Esophagus squamous epithelium (tissue), 5 donors: ENCODE results near the gene TCF21. TPM values are rescaled to one million over a fixed set of nuclear protein-coding genes. Genes with fewer than 3 reads are reported as not detected.
A peak's percentile ranks its signal among the peaks of the same experiment; 100 is the strongest.

Experiments
- DNase-seq: peaks from one replicate; lab custom pipeline; 2025; lab: John Stamatoyannopoulos, UW
- H3K27ac ChIP-seq, 4 donors: fragments of 200-600 bp; sonication (generic); one replicate each; pipeline ENCODE4 v1.5.1; 2016 to 2019; ENCODE audit warnings: mild to moderate bottlenecking in 1 of 4
- H3K27me3 ChIP-seq, 4 donors: fragments of 200-600 bp; sonication (generic); 1 replicate in 3 of 4; 2 replicates in 1 of 4; pipeline versions ENCODE4 v1.5.1 to v1.6.0; 2017 to 2021; ENCODE audit warnings: antibody characterized with exemption in 1 of 4
- H3K36me3 ChIP-seq, 3 donors: fragments of 200-600 bp; sonication (generic); one replicate each; pipeline ENCODE4 v1.5.1; 2016 to 2019
- H3K4me1 ChIP-seq, 3 donors: fragments of 200-600 bp; sonication (generic); one replicate each; pipeline ENCODE4 v1.5.1; 2017 to 2019
- H3K4me3 ChIP-seq, 4 donors: fragments of 200-600 bp; sonication (generic); 1 replicate in 3 of 4; 2 replicates in 1 of 4; pipeline ENCODE4 v1.5.1; 2016 to 2019; ENCODE audit warnings: mild to moderate bottlenecking in 2 of 4, moderate library complexity in 1 of 4
- H3K9me3 ChIP-seq, 3 donors: fragments of 200-600 bp; sonication (generic); one replicate each; pipeline ENCODE4 v1.5.1; 2016 to 2019
- POLR2A ChIP-seq, 4 donors: fragments of 450-650 bp; IDR thresholded peaks; one replicate each; pipeline ENCODE4 v1.6.1; 2017; ENCODE audit warnings: antibody characterized with exemption in 4 of 4, mild to moderate bottlenecking in 4 of 4, moderate library complexity in 3 of 4
- WGBS, 2 donors: methylation state at CpG; one replicate each; pipeline ENCODE4 v1.1.5; 2018; 5-methylcytosine and 5-hydroxymethylcytosine counted together
- intact Hi-C: fragments of 100-400 bp; cut with DNase I; formaldehyde crosslinking; loops from one replicate; pipeline ENCODE4 v1.15.0; 2022
- total RNA-seq, 4 donors: library from RNA; depleted of rRNA; stranded (reverse); fragments of >200 nt; gene quantifications; one replicate each; pipeline ENCODE4 v1.1.0, GENCODE V29; 2016
- TF ChIP-seq, protein P1 (sequence below), 6 experiments: fragments of 450-650 bp in 4 of 6; fragments of 200-600 bp in 2 of 6; sonication (generic) in 2 of 6; IDR thresholded peaks; one replicate each; pipeline ENCODE4 v1.5.1; 2016 to 2019; ENCODE audit warnings: antibody characterized with exemption in 6 of 6, mild to moderate bottlenecking in 4 of 6, moderate library complexity in 4 of 6
- donor health status: DM: yes; HTN: yes; CAD: no.

TCF21 gene
- total RNA-seq, 4 donors from 2014 or later = 0.61 to 21.0 (median 4.1) TPM

DNA sequence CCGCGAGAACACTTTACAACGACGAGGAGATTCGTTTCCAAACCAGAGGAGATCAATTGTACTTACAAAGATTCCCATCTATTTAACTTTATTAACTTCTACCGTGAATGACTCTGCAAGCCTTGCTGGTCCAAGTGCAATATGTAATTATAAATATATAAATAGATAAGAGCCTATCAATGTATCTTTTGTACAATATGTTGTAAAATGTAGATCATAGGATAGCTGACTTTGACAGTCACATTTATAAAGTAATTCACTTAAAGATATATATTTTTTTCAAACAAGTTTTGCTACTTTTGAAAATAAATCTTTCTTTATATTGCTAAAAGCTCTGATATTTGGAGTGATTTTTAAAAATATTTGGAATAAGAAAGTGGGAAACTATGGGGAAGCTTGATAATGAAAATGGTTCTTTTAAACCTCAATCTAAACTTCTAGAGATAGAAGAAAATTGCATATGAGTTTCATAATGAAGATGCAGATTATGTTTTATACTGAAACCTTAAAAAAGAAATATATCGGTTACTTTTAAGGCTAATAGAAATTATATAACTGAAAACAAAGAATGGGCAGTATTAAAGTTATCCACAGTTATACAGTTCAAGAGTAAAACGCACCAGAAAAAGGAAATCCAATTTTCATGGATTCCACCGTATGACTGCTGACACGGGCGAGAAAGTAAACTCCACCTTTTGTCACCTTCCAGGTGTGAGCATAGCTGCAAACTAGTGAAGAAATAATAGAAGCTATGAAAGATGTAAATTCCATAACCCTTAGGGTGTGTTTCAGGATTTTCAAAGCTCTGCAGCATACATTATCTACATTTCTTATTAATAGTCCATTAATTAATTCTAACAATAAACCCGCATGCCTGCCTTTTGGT lies 3.3 kb downstream of the TCF21 start:
- Histone ChIP-seq H3K4me1 (peaks cover 5 to 73% (median 8%) of the 10 kb centered on the region in 3 donors), H3K4me3 (peak overlapping the region; percentile 28 to 65 (median 54)), H3K36me3 (no peaks in the 10 kb centered on the region), H3K27me3 (peaks cover 0 to 100% (median 13%) of the 10 kb centered on the region in 4 donors), H3K27ac (peak overlapping the region; percentile 60 to 94 (median 91)), H3K9me3 (no peaks in the 10 kb centered on the region)
- intact Hi-C loops = no loop called here
- DNase-seq = no peak
- WGBS, 2 donors = 13 to 16% methylated on average over 12 of the region's 12 CpGs
- TF ChIP-seq, protein P1, sequence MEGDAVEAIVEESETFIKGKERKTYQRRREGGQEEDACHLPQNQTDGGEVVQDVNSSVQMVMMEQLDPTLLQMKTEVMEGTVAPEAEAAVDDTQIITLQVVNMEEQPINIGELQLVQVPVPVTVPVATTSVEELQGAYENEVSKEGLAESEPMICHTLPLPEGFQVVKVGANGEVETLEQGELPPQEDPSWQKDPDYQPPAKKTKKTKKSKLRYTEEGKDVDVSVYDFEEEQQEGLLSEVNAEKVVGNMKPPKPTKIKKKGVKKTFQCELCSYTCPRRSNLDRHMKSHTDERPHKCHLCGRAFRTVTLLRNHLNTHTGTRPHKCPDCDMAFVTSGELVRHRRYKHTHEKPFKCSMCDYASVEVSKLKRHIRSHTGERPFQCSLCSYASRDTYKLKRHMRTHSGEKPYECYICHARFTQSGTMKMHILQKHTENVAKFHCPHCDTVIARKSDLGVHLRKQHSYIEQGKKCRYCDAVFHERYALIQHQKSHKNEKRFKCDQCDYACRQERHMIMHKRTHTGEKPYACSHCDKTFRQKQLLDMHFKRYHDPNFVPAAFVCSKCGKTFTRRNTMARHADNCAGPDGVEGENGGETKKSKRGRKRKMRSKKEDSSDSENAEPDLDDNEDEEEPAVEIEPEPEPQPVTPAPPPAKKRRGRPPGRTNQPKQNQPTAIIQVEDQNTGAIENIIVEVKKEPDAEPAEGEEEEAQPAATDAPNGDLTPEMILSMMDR (IDR thresholded peaks at IDR 0.05) = no peak
- no peak for TF ChIP-seq POLR2A (IDR thresholded peaks at IDR 0.05)

DNA sequence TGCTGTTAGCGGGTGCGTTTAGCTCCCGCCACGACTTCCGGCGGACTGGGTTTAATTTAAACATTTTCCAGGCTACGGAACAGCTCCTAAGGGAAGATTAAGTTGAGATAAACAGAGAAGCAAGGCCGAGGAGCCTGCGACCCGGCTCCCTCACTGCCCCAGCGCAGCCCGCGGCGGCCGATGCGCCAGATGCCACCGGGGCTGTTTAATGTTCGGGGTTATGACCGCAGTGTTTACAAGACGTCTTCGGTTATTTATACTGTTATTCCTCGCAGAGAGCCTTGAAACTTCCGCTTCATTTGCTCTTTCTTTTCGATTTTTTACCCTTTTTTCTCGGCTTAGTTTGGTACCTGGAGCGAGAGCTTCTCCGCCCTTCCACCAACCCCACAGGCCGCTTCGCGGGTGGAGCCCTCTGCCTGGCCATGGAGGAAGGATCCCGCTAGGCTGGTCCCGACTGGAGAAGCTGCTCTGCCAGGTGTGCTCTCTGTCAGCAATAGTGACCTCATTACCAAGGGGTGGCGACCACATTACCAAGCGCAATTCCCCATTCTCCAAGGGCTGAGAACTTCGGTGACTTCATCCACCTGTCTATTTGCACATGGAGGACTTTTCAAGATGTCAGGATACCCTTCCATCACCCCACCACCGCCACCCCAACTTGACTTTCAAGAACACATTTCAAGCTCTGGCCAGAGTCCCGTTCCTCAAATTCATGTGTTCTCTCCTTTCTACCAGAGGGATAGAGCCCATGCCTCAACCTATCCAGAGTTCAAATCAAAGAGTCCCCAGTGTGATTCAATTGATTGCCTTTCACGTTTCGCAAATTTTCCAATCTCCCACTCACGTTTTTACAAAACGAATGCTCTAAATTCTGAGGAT lies 4.1 kb downstream of the TCF21 start:
- intact Hi-C loops = no loop called here
- no peaks in the 10 kb centered on the region for H3K36me3 ChIP-seq
- peaks cover 0 to 100% (median 13%) of the 10 kb centered on the region in 4 donors for H3K27me3 ChIP-seq
- H3K4me1 ChIP-seq = peaks cover 5 to 65% (median 8%) of the 10 kb centered on the region in 3 donors
- H3K9me3 ChIP-seq = no peaks in the 10 kb centered on the region
- no peak for DNase-seq
- no peak for TF ChIP-seq POLR2A (IDR thresholded peaks at IDR 0.05)
- H3K4me3 ChIP-seq = peak overlapping the region in 3 of 4 donors; percentile 52 to 65 (median 57)
- peak overlapping the region; percentile 41 to 91 (median 86) for H3K27ac ChIP-seq
- 17 to 18% methylated on average over 30 to 34 of the region's 41 CpGs for WGBS, 2 donors

GRCh38 chr6:133893946-133894345 lies 5.0 kb downstream of the TCF21 start:
- Histone ChIP-seq H3K4me3 (peak overlapping the region in 3 of 4 donors; percentile 52 to 65 (median 57)), H3K9me3 (no peaks in the 10 kb centered on the region), H3K27me3 (peaks cover 0 to 99% (median 13%) of the 10 kb centered on the region in 4 donors), H3K27ac (peak overlapping the region; percentile 41 to 91 (median 86)), H3K4me1 (peaks cover 5 to 61% (median 8%) of the 10 kb centered on the region in 3 donors), H3K36me3 (no peaks in the 10 kb centered on the region)
- WGBS, 2 donors = 18 to 22% methylated on average over 4 of the region's 4 CpGs
- no peak for TF ChIP-seq POLR2A (IDR thresholded peaks at IDR 0.05)
- TF ChIP-seq, protein P1 (IDR thresholded peaks at IDR 0.05) = no peak
- intact Hi-C loops = no loop called here
- DNase-seq = no peak

GRCh38 chr6:133894369-133894768 lies 5.5 kb downstream of the TCF21 start:
- WGBS, 2 donors = 33 to 35% methylated on average over 1 to 2 of the region's 2 CpGs
- Histone ChIP-seq H3K27me3 (peaks cover 0 to 94% (median 11%) of the 10 kb centered on the region in 4 donors), H3K4me3 (peak overlapping the region in 1 of 4 donors; percentile 65), H3K27ac (peak overlapping the region in 3 of 4 donors; percentile 81 to 91 (median 91)), H3K9me3 (no peaks in the 10 kb centered on the region), H3K36me3 (no peaks in the 10 kb centered on the region), H3K4me1 (peaks cover 5 to 59% (median 8%) of the 10 kb centered on the region in 3 donors)
- no peak for TF ChIP-seq POLR2A (IDR thresholded peaks at IDR 0.05)
- TF ChIP-seq, protein P1 (IDR thresholded peaks at IDR 0.05) = no peak
- intact Hi-C loops = no loop called here
- DNase-seq = no peak

GRCh38 chr6:133894795-133895358 lies 6.0 kb downstream of the TCF21 start:
- peaks cover 5 to 54% (median 8%) of the 10 kb centered on the region in 3 donors for H3K4me1 ChIP-seq
- no peaks in the 10 kb centered on the region for H3K36me3 ChIP-seq
- H3K27me3 ChIP-seq = peaks cover 0 to 93% (median 9%) of the 10 kb centered on the region in 4 donors
- TF ChIP-seq POLR2A (IDR thresholded peaks at IDR 0.05) = no peak
- TF ChIP-seq, protein P1 (IDR thresholded peaks at IDR 0.05) = no peak
- no peak for DNase-seq
- H3K9me3 ChIP-seq = no peaks in the 10 kb centered on the region
- intact Hi-C loops = no loop called here
- peak overlapping the region in 3 of 4 donors; percentile 81 to 91 (median 91) for H3K27ac ChIP-seq
- 2 to 22% methylated on average over 4 to 5 of the region's 5 CpGs for WGBS, 2 donors
- H3K4me3 ChIP-seq = peak overlapping the region in 2 of 4 donors; percentile 41 to 65
